ENCODE measurements around the gene ZMYND8.

GRCh38 chr20:47293631-47294030 is 62.9 kb downstream of the ZMYND8 start:
- TF ChIP-seq POLR2AphosphoS5 (IDR thresholded peaks at IDR 0.05) (no peak), CTCF (IDR thresholded peaks at IDR 0.05) (no peak), POLR2A (IDR thresholded peaks at IDR 0.05) (no peak), EP300 (IDR thresholded peaks at IDR 0.05) (no peak)
